Mucosa of rectum (tissue), 2 donors: ENCODE measurements around the gene TPPP3.

ENCODE experiments used
- H3K27ac ChIP-seq, 2 donors: one replicate each; pipeline ENCODE4 v1.7.0; 2013; ENCODE audit warnings: inconsistent platforms in 2 of 2, low read depth in 2 of 2, low read length in 2 of 2
- H3K27me3 ChIP-seq, 2 donors: one replicate each; pipeline ENCODE4 v1.7.0; 2013; ENCODE audit warnings: low read length in 2 of 2; ENCODE audit not compliant: control insufficient read depth in 2 of 2, insufficient read depth in 2 of 2
- H3K36me3 ChIP-seq, 2 donors: one replicate each; pipeline ENCODE4 v1.7.0; 2013; ENCODE audit warnings: low read length in 2 of 2; ENCODE audit not compliant: control insufficient read depth in 2 of 2, insufficient read depth in 2 of 2
- H3K4me1 ChIP-seq, 2 donors: one replicate each; pipeline ENCODE4 v1.7.0; 2013; ENCODE audit warnings: low read length in 2 of 2, mild to moderate bottlenecking in 1 of 2; ENCODE audit not compliant: control insufficient read depth in 2 of 2, insufficient read depth in 2 of 2
- H3K4me3 ChIP-seq, 2 donors: one replicate each; pipeline ENCODE4 v1.7.0; 2013; ENCODE audit warnings: low read length in 2 of 2
- H3K9ac ChIP-seq, 2 donors: one replicate each; pipeline ENCODE4 v1.7.0; 2013; ENCODE audit warnings: low read length in 2 of 2, low read depth in 1 of 2, mild to moderate bottlenecking in 1 of 2
- H3K9me3 ChIP-seq, 2 donors: one replicate each; pipeline ENCODE4 v1.7.0; 2013; ENCODE audit warnings: low read length in 2 of 2; ENCODE audit not compliant: control insufficient read depth in 2 of 2
- donor health status: healthy.
- donor health status: Normal muscosa, but diverticular disease.

Gene TPPP3

DNA sequence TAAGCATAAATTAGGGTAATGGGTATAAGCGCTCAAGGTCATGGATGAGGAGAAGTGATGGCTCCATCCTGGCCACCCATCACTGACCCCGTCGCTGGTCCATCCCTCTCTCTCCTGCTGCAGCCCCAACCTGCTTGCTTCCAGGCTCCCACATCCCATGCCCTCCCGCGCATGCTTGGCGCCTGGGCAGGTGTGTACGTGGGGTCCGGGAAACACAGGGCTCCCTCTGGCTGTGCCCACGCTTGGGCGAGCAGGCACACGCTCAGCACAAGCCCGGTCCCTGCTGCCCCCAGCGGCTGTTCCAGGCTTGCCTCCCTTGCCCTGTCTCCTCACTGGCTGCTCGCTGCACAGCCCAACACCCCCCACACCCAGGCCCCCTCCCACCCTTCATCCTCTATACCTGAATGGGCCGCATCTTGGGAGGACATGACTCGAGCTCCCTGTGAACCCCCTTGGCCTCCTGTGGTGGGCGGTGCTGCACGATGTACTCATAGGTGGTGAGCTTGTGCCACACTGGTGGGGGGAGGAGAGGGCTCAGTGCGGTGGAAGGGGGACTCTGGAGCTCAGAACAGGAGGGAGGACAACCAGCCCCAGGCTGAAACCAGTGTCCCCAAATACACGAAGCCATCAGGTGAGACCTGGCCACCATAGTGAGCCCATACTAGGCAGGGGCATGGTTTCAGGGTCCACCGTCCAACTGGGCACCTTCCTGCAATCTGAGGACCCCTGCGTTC lies 4.7 kb upstream of the TPPP3 start:
- Histone ChIP-seq H3K9me3 (no peaks in the 10 kb centered on the region), H3K27ac (no peak overlapping the region), H3K36me3 (no peaks in the 10 kb centered on the region), H3K4me3 (no peak overlapping the region), H3K9ac (no peak overlapping the region), H3K27me3 (no peaks in the 10 kb centered on the region), H3K4me1 (peaks cover 34 to 36% of the 10 kb centered on the region in 2 donors)

GRCh38 chr16:67397036-67397801 lies 3.9 kb upstream of the TPPP3 start:
- no peak overlapping the region for H3K4me3 ChIP-seq
- H3K27me3 ChIP-seq: no peaks in the 10 kb centered on the region
- H3K36me3 ChIP-seq: no peaks in the 10 kb centered on the region
- no peaks in the 10 kb centered on the region for H3K9me3 ChIP-seq
- H3K4me1 ChIP-seq: peaks cover 37 to 43% of the 10 kb centered on the region in 2 donors
- H3K9ac ChIP-seq: peak overlapping the region; percentile 36 to 47
- peak overlapping the region; percentile 68 to 79 for H3K27ac ChIP-seq

DNA sequence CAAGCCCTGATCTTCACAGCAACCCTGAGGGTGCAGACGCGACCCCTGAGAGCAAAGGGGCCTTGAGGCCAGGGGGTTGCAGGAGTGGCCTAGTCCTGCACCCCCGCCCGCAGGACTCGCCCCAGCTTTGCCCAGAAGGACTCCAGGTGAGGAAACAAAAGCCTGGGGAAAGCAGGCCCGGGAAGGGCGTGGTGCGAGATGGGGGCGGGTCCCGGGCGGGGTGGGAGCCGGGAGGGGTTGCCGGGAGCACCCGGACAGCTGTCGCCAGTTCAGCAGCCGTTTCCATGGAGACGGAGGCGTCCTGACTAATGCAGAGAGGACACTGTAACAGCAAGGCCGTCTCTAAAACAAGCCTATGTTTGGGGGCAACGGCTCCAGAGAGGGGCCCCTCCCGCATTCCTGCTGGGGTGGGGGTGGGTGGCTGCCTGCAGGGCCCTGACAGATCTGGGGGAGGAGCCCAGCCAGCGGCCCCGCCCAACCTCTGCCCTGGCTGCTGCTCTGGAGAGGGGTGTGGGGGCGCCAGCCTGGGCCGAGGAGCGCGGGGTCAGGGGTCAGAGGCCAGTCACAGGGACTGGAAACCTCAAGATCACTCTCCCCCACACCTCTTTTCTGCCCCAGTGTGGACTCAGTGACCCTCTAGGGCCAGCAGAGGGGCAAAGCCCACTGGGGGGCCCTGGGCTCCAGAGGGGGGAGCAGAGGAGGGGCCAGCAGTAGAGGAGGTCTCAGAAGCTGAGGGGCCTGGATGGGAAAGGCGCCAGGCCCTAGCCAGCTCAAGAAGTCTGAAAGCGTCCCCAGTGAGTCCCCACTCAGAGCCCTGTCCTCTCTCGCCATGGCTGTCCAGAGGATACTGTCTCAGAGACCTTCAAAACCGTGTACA lies 3.1 kb upstream of the TPPP3 start:
- peaks cover 46 to 51% of the 10 kb centered on the region in 2 donors for H3K4me1 ChIP-seq
- H3K36me3 ChIP-seq: no peaks in the 10 kb centered on the region
- H3K4me3 ChIP-seq: peak overlapping the region; percentile 7 to 31
- H3K9me3 ChIP-seq: no peaks in the 10 kb centered on the region
- H3K9ac ChIP-seq: peak overlapping the region; percentile 63 to 70
- no peaks in the 10 kb centered on the region for H3K27me3 ChIP-seq
- peak overlapping the region; percentile 79 for H3K27ac ChIP-seq

DNA sequence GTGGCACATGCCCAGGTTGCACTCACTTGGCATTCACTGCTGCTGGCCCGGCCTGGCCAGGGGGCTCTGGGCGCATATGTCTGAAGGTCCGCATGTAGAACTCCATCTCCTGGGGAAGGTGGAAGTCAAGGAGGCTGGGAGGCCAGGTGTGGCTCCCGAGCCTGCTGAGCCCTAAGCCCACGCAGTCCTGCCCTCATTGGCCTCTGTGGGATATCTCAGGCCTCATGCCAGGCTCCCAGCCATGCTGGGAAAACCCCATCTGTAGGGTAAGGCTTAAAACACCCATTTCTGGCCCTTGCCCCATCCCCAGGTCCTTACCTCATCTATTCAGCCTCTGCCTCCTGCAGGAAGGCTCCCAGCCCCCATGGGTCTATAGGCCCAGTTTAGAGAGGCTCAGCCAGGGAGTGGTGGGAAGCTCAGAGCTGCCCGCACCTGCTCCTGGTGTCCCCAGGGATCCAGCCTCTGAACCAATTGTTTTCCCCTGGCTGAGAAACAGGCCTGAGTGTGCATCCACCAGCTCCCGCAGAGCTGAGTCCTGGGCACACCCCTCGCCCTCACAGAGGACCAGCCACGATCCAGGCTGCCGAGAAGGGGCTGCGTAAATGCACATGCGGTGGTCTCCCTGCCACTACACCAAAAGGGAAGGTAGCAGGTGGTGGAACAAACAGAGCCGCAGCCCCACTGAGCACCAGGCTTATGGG lies 2.3 kb upstream of the TPPP3 start:
- Histone ChIP-seq H3K9me3 (no peaks in the 10 kb centered on the region), H3K9ac (peak overlapping the region; percentile 63 to 70), H3K36me3 (no peaks in the 10 kb centered on the region), H3K4me3 (peak overlapping the region; percentile 7 to 31), H3K4me1 (peaks cover 49 to 51% of the 10 kb centered on the region in 2 donors), H3K27me3 (no peaks in the 10 kb centered on the region), H3K27ac (peak overlapping the region; percentile 79)

- no peak overlapping the region for H3K9ac ChIP-seq
- no peak overlapping the region for H3K4me3 ChIP-seq
- H3K27me3 ChIP-seq: no peaks in the 10 kb centered on the region
- H3K36me3 ChIP-seq: no peaks in the 10 kb centered on the region
- no peaks in the 10 kb centered on the region for H3K9me3 ChIP-seq
- peaks cover 49 to 51% of the 10 kb centered on the region in 2 donors for H3K4me1 ChIP-seq
- H3K27ac ChIP-seq: peak overlapping the region; percentile 79
These were observed 1.8 kb upstream of the TPPP3 start for GRCh38 chr16:67395105-67395457.

DNA sequence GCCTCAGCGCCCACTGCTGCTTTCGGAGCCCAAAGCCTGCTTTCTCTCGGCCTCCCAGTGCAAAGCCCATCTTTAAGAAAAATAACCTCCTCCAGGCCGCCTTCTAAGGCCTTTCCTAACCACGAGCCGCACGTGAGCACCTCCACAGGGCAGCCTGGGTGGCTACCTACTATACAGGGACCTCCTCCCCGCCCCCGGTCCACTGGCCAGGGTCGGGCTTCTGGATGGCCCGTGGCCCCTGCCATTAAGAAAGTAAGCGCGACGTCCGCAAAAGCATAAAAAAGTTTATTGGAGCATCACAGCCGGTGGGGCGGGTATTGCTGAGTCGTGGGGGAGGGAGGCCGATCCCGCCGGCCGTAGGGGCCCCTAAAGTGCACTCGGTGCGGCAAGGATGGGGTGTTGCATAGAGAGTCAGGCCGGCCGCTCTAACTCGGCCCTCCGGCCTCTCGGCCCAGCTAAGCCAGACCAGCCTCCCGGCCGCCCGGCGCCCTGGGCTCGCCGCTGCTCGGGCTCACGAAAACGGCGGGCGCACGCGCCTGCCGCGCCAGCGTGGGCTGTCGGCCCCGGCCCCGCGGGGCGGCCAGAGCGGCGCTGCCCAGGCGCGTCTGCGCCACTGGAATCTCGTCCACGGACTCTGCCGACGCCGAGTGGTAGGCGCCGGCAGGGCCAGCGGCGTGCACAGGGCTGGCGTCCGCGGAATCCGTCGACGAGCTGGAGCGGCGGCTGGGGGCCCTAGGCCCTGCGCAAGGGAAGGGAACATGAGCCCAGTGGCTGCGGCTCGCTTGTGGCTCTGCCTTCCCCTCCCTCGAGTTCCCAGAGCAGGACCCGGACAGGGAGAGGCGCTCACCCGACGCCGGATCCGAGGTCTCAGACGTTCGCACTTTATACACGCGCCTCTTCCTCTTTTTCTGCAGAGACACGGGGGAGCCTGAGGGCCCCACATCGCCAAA lies 1.1 kb upstream of the TPPP3 start:
- Histone ChIP-seq H3K4me1 (peaks cover 49 to 51% of the 10 kb centered on the region in 2 donors), H3K9me3 (no peaks in the 10 kb centered on the region), H3K9ac (no peak overlapping the region), H3K36me3 (no peaks in the 10 kb centered on the region), H3K27ac (peak overlapping the region; percentile 66 to 72), H3K4me3 (no peak overlapping the region), H3K27me3 (no peaks in the 10 kb centered on the region)

DNA sequence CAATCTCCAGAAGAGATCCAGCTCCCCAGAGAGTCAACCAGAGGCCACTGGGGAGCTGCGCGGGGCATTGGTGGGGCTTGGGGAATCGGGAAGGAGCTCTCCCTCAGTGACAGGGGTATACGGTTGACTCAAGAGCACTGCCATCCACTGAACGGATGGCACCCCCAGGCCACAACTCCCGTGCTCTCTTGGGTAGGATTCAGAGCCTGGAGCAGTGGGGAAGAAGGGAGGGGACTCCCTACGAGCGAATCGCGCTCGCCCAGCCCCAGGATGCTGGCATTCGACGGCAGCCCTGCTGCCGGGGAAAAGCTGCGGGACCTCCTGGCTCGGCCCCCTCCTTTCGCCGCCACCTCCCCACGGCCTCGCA lies 473 bp upstream of the TPPP3 start:
- peak overlapping the region; percentile 57 to 65 for H3K4me3 ChIP-seq
- H3K4me1 ChIP-seq: peaks cover 48 to 49% of the 10 kb centered on the region in 2 donors
- H3K9ac ChIP-seq: peak overlapping the region; percentile 49 to 64
- peak overlapping the region; percentile 66 to 72 for H3K27ac ChIP-seq
- H3K9me3 ChIP-seq: no peaks in the 10 kb centered on the region
- no peaks in the 10 kb centered on the region for H3K27me3 ChIP-seq
- H3K36me3 ChIP-seq: no peaks in the 10 kb centered on the region

GRCh38 chr16:67392301-67393059 lies 818 bp downstream of the TPPP3 start:
- peak overlapping the region; percentile 65 for H3K4me3 ChIP-seq
- peaks cover 48 to 49% of the 10 kb centered on the region in 2 donors for H3K4me1 ChIP-seq
- H3K27ac ChIP-seq: peak overlapping the region; percentile 59 to 63
- no peaks in the 10 kb centered on the region for H3K27me3 ChIP-seq
- no peaks in the 10 kb centered on the region for H3K9me3 ChIP-seq
- H3K36me3 ChIP-seq: no peaks in the 10 kb centered on the region
- peak overlapping the region; percentile 61 to 65 for H3K9ac ChIP-seq
